ENCODE data around the gene EQTN. TPM values are rescaled to one million over a fixed set of nuclear protein-coding genes. Genes with fewer than 3 reads are reported as not detected.

EQTN gene
- not detected in 2 replicates for total RNA-seq (2014; rRNA removed; shearing (Covaris generic))

GRCh38 chr9:27297050-27297449, at the start of gene EQTN:
TSS of gene EQTN (minus strand) at chr9:27297150. CDS start at chr9:27297055, 95 bp downstream.
- peak; percentile 24 for DNase-seq (ENCODE audit: low read depth)

GRCh38 chr9:27344776-27345175, 47.8 kb upstream of the EQTN start:
- no peak for DNase-seq (ENCODE audit: low read depth)

GRCh38 chr9:27341545-27342294, 44.8 kb upstream of the EQTN start:
- DNase-seq (ENCODE audit: low read depth), result no peak

DNA sequence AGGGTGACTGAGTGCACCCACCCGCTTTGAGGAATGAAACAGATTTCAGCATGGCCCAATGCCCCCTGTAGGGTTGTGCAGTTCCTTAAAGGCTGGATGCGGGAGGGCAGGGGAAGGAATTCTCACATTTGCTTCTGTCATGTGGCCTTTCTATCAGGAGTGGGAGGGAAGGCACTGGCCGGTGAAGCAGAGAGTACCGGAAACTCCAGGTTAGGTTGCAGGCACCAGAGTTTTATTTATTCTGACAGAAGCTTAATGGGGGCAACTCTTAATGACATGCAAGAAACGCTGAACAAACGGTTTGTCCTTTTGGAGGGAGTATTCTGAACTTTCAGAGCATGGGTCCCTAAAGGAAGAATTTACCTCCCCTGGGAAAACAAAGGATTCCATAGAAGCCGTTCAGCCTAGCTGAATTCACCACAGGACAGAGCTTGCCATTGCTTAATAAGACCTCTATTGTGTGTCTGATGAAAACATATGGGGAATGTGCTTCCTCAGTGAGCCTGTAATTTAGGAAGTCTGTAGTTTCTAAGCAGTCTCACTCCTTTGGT, 44.1 kb upstream of the EQTN start:
- DNase-seq (ENCODE audit: low read depth), result no peak

- DNase-seq (ENCODE audit: low read depth), result no peak
These were observed 43.3 kb upstream of the EQTN start for GRCh38 chr9:27340285-27340674.

DNA sequence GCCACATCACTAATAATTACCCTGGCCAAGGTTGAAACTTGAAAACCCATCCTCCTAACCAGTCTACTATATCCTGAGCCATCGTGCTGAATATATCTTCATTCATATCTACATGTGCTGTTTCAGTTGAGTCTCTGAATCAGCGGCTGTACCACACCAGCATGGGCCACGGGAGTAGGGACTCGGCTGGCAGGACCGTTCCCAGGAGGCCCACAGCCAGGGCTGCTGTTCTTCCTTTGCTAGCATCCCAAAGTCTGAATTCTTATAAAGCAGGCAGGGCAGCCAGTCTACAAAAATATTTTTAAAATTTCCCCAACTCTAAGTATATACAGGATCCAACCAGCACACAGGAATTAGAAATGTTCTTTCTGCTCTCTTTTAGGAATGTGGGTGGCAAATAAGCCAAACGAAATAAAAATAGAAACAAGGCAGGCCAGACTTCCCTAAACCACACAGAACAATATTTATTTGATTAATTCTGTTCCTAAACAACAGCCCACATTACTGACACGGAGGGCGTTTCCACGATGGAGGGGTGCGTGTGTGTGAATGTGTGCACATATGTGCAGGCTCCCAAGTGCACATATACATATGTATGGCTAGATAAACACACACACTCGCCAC, 42.8 kb upstream of the EQTN start:
- no peak for DNase-seq (ENCODE audit: low read depth)

- DNase-seq (ENCODE audit: low read depth), result no peak
These were observed 41.6 kb upstream of the EQTN start for GRCh38 chr9:27338527-27338903.

DNA sequence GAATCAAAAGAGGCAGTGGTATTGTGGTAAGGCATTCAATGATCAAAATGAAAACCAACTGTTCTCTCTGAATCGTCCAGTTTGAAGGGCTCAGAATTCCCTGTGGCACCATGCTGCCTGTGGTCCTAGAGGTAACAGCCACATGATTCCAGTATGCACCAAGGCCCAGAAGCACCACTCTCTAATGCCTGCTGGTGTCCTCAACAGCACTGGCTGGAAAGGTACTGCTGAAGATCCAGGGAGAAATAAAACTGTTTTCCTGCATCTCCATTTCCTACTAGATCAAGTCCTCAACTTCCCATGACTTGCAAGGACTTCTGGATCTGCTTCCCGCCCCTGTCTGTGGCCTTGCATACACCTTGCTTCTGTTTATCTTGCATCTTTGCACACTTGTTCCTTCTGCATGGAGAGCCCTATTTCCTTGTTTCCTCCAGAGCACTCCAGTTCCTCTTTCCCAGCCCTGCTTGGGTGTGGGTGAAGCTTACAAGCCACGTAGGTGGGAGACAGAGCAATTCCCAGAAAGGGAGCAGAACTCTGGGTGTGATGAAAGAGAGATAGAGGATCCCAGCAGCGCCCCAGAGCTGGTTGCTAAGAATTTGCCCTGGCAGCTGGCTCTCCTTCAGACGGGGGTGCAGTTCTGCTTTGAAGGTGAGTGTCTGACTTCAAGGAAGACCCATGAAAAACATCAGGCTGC, 41.0 kb upstream of the EQTN start:
- no peak for DNase-seq (ENCODE audit: low read depth)

DNA sequence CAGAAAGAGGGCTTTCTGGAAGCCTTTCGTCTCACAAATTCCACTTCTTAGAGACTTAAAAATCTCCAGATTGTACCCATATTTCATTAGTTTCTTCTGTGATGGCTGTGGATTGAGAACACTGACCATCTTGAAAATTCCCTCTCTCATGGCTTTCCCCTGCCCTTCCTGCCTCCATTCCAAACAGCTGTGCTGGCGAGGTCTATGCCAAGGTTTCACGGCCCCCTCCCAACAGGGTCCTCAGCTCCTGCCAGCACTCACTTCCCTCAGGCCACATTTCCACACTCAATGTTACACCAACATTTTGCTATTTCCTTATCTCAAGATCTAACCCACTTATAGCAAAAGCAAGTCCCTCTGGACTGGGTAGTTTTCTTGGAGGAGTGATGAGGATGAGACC, 40.3 kb upstream of the EQTN start:
- no peak for DNase-seq (ENCODE audit: low read depth)

GRCh38 chr9:27336829-27337228, 39.9 kb upstream of the EQTN start:
- no peak for DNase-seq (ENCODE audit: low read depth)

- no peak for DNase-seq (ENCODE audit: low read depth)
These were observed 39.2 kb upstream of the EQTN start for GRCh38 chr9:27336126-27336525.

DNA sequence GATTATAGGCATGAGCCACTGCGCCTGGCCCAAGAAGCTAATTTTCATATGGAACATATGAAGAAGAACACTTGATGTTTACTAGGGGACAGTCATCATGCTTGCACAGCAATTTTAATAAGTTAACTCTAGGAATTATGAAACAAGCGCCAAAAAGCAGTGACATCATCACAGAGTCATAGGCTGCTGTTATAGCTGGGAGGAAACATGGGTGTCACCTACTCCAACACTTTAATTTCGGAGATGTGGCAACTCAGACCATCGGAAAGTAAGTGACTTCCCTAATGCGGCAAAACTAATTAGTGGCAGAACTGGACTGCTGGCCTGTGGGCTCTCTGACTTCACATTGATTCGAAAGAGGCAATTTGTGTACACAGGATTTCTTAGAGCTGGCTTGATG, 38.1 kb upstream of the EQTN start:
- DNase-seq (ENCODE audit: low read depth), result no peak

GRCh38 chr9:27333241-27334052, 36.5 kb upstream of the EQTN start:
- peak; percentile 70 for DNase-seq (ENCODE audit: low read depth)

DNA sequence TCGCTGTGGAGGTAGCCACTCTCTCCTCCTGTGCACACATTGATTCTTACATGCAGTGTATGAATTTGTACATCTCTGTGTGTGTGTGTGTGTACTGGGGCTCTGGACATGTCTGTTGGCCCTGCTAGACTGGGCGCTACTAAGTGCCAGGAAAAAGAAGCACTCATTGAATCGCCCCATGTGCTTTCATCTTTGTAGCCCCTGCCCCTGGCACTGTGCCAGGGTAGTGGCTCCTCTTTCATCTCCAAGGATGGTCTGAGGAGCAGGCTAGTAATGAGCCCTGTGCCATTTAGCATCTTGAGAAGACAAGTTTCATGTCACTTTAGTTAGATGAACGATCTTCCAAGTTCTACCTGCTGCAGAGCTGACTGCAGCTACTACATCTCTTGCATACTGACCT, 34.4 kb upstream of the EQTN start:
- DNase-seq (ENCODE audit: low read depth), result no peak

DNA sequence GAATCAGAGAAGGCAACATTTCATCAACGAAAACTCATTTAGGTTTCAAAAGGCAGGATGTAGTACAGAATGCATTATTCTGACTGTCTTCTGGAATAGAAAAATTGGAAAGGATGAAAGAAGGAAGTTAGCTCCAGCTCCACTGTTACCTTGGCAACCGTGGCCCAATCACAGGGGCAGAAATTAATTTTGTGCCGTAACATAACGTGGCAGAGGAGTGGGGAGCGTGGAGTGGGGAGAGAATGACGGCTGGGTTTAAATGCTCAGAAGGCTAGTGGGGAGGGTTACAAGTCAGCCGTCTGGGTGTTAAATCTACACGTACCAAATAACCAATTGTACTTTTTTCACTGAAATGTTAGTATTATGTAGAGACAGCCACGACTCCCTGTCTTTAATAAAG, 32.3 kb upstream of the EQTN start:
- no peak for DNase-seq (ENCODE audit: low read depth)

DNA sequence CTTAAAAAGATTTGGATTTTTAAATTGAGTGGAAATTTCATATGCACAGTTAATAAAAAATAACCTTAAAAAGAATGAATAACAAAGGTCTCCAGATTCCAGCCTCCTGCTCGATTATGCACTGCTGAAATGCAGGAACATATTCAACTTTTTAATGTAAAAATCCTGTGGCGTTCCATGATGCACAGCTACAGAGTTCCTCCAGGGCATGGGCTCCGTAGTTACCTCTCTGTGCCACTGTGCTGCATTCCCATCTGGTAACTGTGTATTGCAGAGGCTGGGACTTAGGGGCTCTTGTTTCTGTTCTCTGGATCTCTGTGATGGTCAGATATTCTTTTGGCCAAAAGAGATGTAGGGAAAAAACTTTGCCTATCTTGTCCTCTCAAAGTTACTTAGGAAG, 31.5 kb upstream of the EQTN start:
- DNase-seq (ENCODE audit: low read depth), result no peak

DNA sequence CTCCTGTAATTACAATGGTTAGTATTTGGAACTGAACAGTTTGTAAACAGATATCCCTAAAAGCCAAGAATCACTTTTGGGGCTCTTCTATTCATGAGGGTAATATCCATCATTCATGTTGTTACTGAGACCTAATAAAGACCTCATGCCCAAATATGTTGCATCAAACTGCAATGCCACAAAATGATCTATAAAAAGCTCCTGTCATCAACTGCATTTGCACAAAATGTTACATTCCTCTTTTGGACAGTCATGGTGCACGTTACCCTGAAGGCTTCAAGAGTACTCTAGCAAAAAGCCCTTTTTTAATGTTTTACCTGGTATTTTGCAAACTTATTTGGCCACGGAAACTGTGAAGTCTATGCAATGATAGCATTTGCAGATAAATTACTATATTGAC, 14.2 kb upstream of the EQTN start:
- DNase-seq (ENCODE audit: low read depth), result no peak

DNA sequence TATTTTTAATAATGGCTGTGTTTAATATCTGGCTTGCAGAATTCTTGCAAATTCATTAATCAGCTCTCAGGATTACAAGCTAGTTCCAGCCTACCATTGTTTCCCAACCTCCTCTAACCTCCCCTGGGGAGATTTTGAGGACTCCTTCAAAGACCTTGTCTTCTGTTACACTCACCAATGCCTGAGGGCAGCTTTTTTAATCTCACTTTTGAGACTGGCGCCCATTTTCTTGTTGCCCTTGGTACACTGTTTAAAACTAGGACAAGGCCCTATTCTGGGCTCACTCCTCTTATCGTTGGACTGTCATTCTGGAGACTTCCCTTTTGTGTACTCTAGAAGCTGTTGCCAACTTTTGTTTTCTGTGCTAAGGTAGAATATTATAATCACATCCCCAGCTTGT, 13.6 kb upstream of the EQTN start:
- DNase-seq (ENCODE audit: low read depth), result no peak

- DNase-seq (ENCODE audit: low read depth), result no peak
These were observed 11.9 kb upstream of the EQTN start for GRCh38 chr9:27308691-27309390.

- DNase-seq (ENCODE audit: low read depth), result no peak
These were observed 7.6 kb upstream of the EQTN start for GRCh38 chr9:27304521-27304920.

DNA sequence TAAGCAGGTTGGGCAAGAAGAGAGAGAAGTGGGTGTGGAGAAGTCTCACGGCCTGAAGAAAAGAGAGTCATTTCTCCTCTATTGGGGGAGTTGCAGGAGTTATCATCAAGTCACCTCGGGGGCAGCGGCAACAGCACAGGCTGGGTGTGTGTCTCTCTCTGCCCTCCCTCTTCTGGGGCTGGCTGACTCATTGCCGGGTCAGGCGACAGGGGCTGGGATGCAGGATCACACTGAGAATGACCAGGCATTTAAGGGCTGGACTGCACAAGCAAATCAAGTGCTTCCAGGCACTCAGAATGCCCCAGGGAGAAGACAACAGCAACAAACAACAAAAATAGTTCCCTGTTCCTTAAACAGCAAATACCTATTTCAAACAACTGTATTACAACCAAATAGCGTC, 6.3 kb upstream of the EQTN start:
- DNase-seq (ENCODE audit: low read depth), result peak; percentile 55
